K562 (cell line): ENCODE results near the gene ELF2. TPM values are rescaled to one million over a fixed set of nuclear protein-coding genes. Genes with fewer than 3 reads are reported as not detected.

Experiments used
- DIDO1 ChIP-seq: fragments of 450-650 bp; IDR thresholded peaks from 2 replicates; pipeline ENCODE4 v1.6.1; 2016; ENCODE audit warnings: low read depth, missing biosample characterization, missing genetic modification characterization
- E2F4 ChIP-seq: sonication (generic); formaldehyde crosslinking; IDR thresholded peaks from 2 replicates; pipeline ENCODE4 v1.8.0; 2022; ENCODE audit warnings: mild to moderate bottlenecking, low read depth, missing genetic modification reagents
- EGR1 ChIP-seq: fragments of 450-650 bp; conservative IDR thresholded peaks from 2 replicates; pipeline ENCODE4 v1.6.1; 2017; ENCODE audit warnings: mild to moderate bottlenecking
- GATA2 ChIP-seq: sonication (generic); formaldehyde crosslinking; IDR thresholded peaks from 2 replicates; pipeline ENCODE4 v1.4.0; 2020; ENCODE audit warnings: mild to moderate bottlenecking, missing genetic modification reagents
- HMG20A ChIP-seq: fragments of 450-650 bp; formaldehyde crosslinking; conservative IDR thresholded peaks from 2 replicates; pipeline ENCODE4 v1.4.0; 2020; ENCODE audit warnings: mild to moderate bottlenecking, mixed read lengths
- MEIS2 ChIP-seq: fragments of 450-650 bp; IDR thresholded peaks from 2 replicates; pipeline ENCODE4 v1.6.1; 2014; ENCODE audit warnings: mild to moderate bottlenecking; ENCODE audit not compliant: partially characterized antibody
- MLLT1 ChIP-seq, 2 experiments: fragments of 450-650 bp; IDR thresholded peaks; 2 replicates each; pipeline ENCODE4 v1.6.1; 2016
- MYC ChIP-seq, 2 experiments: fragments of 250-450 bp in 1 of 2; sonication (Bioruptor Pico) in 1 of 2; IDR thresholded peaks; 2 replicates each; pipeline versions ENCODE4 v1.5.1 to v1.6.1; 2012 to 2021; ENCODE audit warnings: low read depth in 2 of 2, borderline replicate concordance in 1 of 2, improper control_type of control experiment in 1 of 2, low read length in 1 of 2, mild to moderate bottlenecking in 1 of 2, moderate library complexity in 1 of 2
- NUFIP1 ChIP-seq: fragments of 450-650 bp; IDR thresholded peaks from 2 replicates; pipeline ENCODE4 v1.6.1; 2018; ENCODE audit not compliant: partially characterized antibody
- POLR2H ChIP-seq: IDR thresholded peaks from 2 replicates; pipeline ENCODE4 v1.6.1; 2016; ENCODE audit warnings: missing genetic modification characterization, low read depth, mild to moderate bottlenecking, control low read depth, missing compliant biosample characterization, moderate library complexity
- PTTG1 ChIP-seq: fragments of 450-650 bp; IDR thresholded peaks from 2 replicates; pipeline ENCODE4 v1.6.1; 2016; ENCODE audit warnings: low read depth, mild to moderate bottlenecking, missing genetic modification characterization, missing compliant biosample characterization
- RBBP5 ChIP-seq: fragments of 200-600 bp; sonication (generic); IDR thresholded peaks from 2 replicates; pipeline ENCODE4 v1.6.1; 2012; ENCODE audit warnings: borderline replicate concordance, mild to moderate bottlenecking, low read length, control low read depth, inconsistent platforms; ENCODE audit not compliant: insufficient read depth, poor library complexity, severe bottlenecking
- SP2 ChIP-seq: IDR thresholded peaks from 2 replicates; pipeline ENCODE4 v1.6.1; 2011; ENCODE audit warnings: mild to moderate bottlenecking, low read depth, low read length, moderate library complexity; ENCODE audit not compliant: poor library complexity, severe bottlenecking; ENCODE audit errors: extremely low read depth
- TBP ChIP-seq: optimal IDR thresholded peaks from 2 replicates; pipeline ENCODE3; 2011; ENCODE audit warnings: low read depth, low read length, improper control_type of control experiment
- THAP7 ChIP-seq: fragments of 250-450 bp; sonication (Bioruptor Pico); IDR thresholded peaks from 2 replicates; pipeline ENCODE4 v1.5.0; 2021
- USF2 ChIP-seq: sonication (generic); formaldehyde crosslinking; IDR thresholded peaks from 2 replicates; pipeline ENCODE4 v1.5.0; 2020; ENCODE audit warnings: missing genetic modification reagents
- ZBTB33 ChIP-seq: sonication (generic); formaldehyde crosslinking; IDR thresholded peaks from 2 replicates; pipeline ENCODE4 v1.8.1; 2023; ENCODE audit warnings: mild to moderate bottlenecking, missing genetic modification reagents
- ZBTB9 ChIP-seq: fragments of 450-650 bp; formaldehyde crosslinking; IDR thresholded peaks from 2 replicates; pipeline ENCODE4 v1.4.0; 2020; ENCODE audit warnings: mild to moderate bottlenecking, moderate library complexity
- ZNF696 ChIP-seq: fragments of 250-450 bp; sonication (Bioruptor Pico); conservative IDR thresholded peaks from 2 replicates; pipeline ENCODE4 v1.4.0; 2020; ENCODE audit warnings: mild to moderate bottlenecking, moderate library complexity
- polyA plus RNA-seq, 8 experiments: library from polyadenylated mRNA; depleted of rRNA in 4 of 8; stranded (reverse) in 5 of 8; unstranded in 3 of 8; fragments of >200 nt; fragmentation: Nextera tagmentation in 2 of 8; fragmentation: Illumina TruSeq in 1 of 8; extraction: Ambion mirVana in 2 of 8; extraction: Trizol in 1 of 8; gene quantifications; 2 replicates each; pipeline versions ENCODE4 v1.2.1 to v1.2.3, GENCODE V29; 2011 to 2014; ENCODE audit warnings: inconsistent platforms in 1 of 8, missing spikeins in 1 of 8
- total RNA-seq, 7 experiments: library from RNA; depleted of rRNA in 6 of 7; stranded (reverse); fragments of >200 nt in 6 of 7; fragmentation: Illumina TruSeq in 2 of 7; extraction: Trizol in 2 of 7; gene quantifications; 2 replicates each; pipeline versions ENCODE4 v1.2.1 to v1.2.3, GENCODE V29; 2011 to 2021; ENCODE audit warnings: low replicate concordance in 1 of 7

The ELF2 gene
- total and polyA plus RNA-seq, 9 of the 15 experiments (the other 6 are each of a cell fraction or from before 2014, with no cell fraction given), result 9.4 to 58.7 (median 41.6) TPM

GRCh38 chr4:139208404-139208945 is 31.5 kb upstream of the ELF2 start (continued):
- TF ChIP-seq USF2 (CRISPR knock-in tag), result no peak
- TF ChIP-seq RBBP5, result no peak
- TF ChIP-seq GATA2, result no peak
- no peak for TF ChIP-seq SP2
- no peak for TF ChIP-seq ZBTB33
- TF ChIP-seq DIDO1, result peak; percentile 56; the same call in 1 of the 2 replicates
- TF ChIP-seq MLLT1 (IDR thresholded peaks at IDR 0.05), result 0 out of 4 replicates have a peak, but pooled peaks of 1 of the 2 experiments have one; percentile 34
- TF ChIP-seq ZNF696 (CRISPR knock-in tag), result no peak
- no peak for TF ChIP-seq HMG20A
- no peak for TF ChIP-seq E2F4 (CRISPR knock-in tag)
- TF ChIP-seq ZBTB9 (CRISPR knock-in tag), result no peak
- no peak for TF ChIP-seq NUFIP1
- no peak for TF ChIP-seq TBP
- no peak for TF ChIP-seq MEIS2
- no peak for TF ChIP-seq THAP7 (CRISPR knock-in tag)
- TF ChIP-seq PTTG1 (tag), result peak; percentile 90
- TF ChIP-seq MYC (IDR thresholded peaks at IDR 0.05; ENCODE audit: low read depth, low read length), result no peak
- no peak for TF ChIP-seq MYC (CRISPR knock-in tag; IDR thresholded peaks at IDR 0.05; ENCODE audit: borderline replicate concordance, low read depth)
- 0 out of 2 replicates have a peak, but pooled peaks have one; percentile 21 for TF ChIP-seq POLR2H
- no peak for TF ChIP-seq EGR1
